ENCODE measurements around the gene ZNF236.

The ZNF236 gene

GRCh38 chr18:76835380-76835779 is 13.0 kb downstream of the ZNF236 start:
- H3K27ac ChIP-seq (ENCODE audit: insufficient read depth, low read length, poor library complexity, severe bottlenecking) = no peak overlapping the region
- H3K4me3 ChIP-seq (ENCODE audit: insufficient read depth, low read depth, low read length, poor library complexity, severe bottlenecking) = no peak overlapping the region
- no peaks in the 10 kb centered on the region for H3K36me3 ChIP-seq (ENCODE audit: control insufficient read depth, insufficient read depth, low read length)
- no peaks in the 10 kb centered on the region for H3K27me3 ChIP-seq (replicated peaks; ENCODE audit: control insufficient read depth, insufficient read depth, low read length, poor library complexity, severe bottlenecking)
- H3K4me1 ChIP-seq (ENCODE audit: control insufficient read depth, insufficient read depth, low read length, poor library complexity, severe bottlenecking) = no peaks in the 10 kb centered on the region
- H3K9me3 ChIP-seq (ENCODE audit: control insufficient read depth, low read length) = no peaks in the 10 kb centered on the region
- no peak for DNase-seq

- no peak for DNase-seq
- no peaks in the 10 kb centered on the region for H3K27me3 ChIP-seq (replicated peaks; ENCODE audit: control insufficient read depth, insufficient read depth, low read length, poor library complexity, severe bottlenecking)
- no peaks in the 10 kb centered on the region for H3K36me3 ChIP-seq (ENCODE audit: control insufficient read depth, insufficient read depth, low read length)
- H3K9me3 ChIP-seq (ENCODE audit: control insufficient read depth, low read length) = no peaks in the 10 kb centered on the region
- H3K27ac ChIP-seq (ENCODE audit: insufficient read depth, low read length, poor library complexity, severe bottlenecking) = no peak overlapping the region
- H3K4me3 ChIP-seq (ENCODE audit: insufficient read depth, low read depth, low read length, poor library complexity, severe bottlenecking) = no peak overlapping the region
- no peaks in the 10 kb centered on the region for H3K4me1 ChIP-seq (ENCODE audit: control insufficient read depth, insufficient read depth, low read length, poor library complexity, severe bottlenecking)
Measured at GRCh38 chr18:76837071-76837470, 14.7 kb downstream of the ZNF236 start.

- DNase-seq = no peak
- Histone ChIP-seq H3K36me3 (ENCODE audit: control insufficient read depth, insufficient read depth, low read length) (no peaks in the 10 kb centered on the region), H3K27ac (ENCODE audit: insufficient read depth, low read length, poor library complexity, severe bottlenecking) (no peak overlapping the region), H3K4me3 (ENCODE audit: insufficient read depth, low read depth, low read length, poor library complexity, severe bottlenecking) (no peak overlapping the region), H3K4me1 (ENCODE audit: control insufficient read depth, insufficient read depth, low read length, poor library complexity, severe bottlenecking) (no peaks in the 10 kb centered on the region), H3K27me3 (replicated peaks; ENCODE audit: control insufficient read depth, insufficient read depth, low read length, poor library complexity, severe bottlenecking) (no peaks in the 10 kb centered on the region), H3K9me3 (ENCODE audit: control insufficient read depth, low read length) (no peaks in the 10 kb centered on the region)
Measured at GRCh38 chr18:76838182-76838581, 15.8 kb downstream of the ZNF236 start.

- no peak for DNase-seq
- Histone ChIP-seq H3K27me3 (replicated peaks; ENCODE audit: control insufficient read depth, insufficient read depth, low read length, poor library complexity, severe bottlenecking) (no peaks in the 10 kb centered on the region), H3K4me3 (ENCODE audit: insufficient read depth, low read depth, low read length, poor library complexity, severe bottlenecking) (no peak overlapping the region), H3K36me3 (ENCODE audit: control insufficient read depth, insufficient read depth, low read length) (no peaks in the 10 kb centered on the region), H3K4me1 (ENCODE audit: control insufficient read depth, insufficient read depth, low read length, poor library complexity, severe bottlenecking) (no peaks in the 10 kb centered on the region), H3K9me3 (ENCODE audit: control insufficient read depth, low read length) (no peaks in the 10 kb centered on the region), H3K27ac (ENCODE audit: insufficient read depth, low read length, poor library complexity, severe bottlenecking) (no peak overlapping the region)
Measured at GRCh38 chr18:76839086-76839794, 16.9 kb downstream of the ZNF236 start.

GRCh38 chr18:76842837-76843530 is 20.6 kb downstream of the ZNF236 start:
- no peaks in the 10 kb centered on the region for H3K27me3 ChIP-seq (replicated peaks; ENCODE audit: control insufficient read depth, insufficient read depth, low read length, poor library complexity, severe bottlenecking)
- H3K36me3 ChIP-seq (ENCODE audit: control insufficient read depth, insufficient read depth, low read length) = no peaks in the 10 kb centered on the region
- no peaks in the 10 kb centered on the region for H3K4me1 ChIP-seq (ENCODE audit: control insufficient read depth, insufficient read depth, low read length, poor library complexity, severe bottlenecking)
- H3K4me3 ChIP-seq (ENCODE audit: insufficient read depth, low read depth, low read length, poor library complexity, severe bottlenecking) = no peak overlapping the region
- H3K27ac ChIP-seq (ENCODE audit: insufficient read depth, low read length, poor library complexity, severe bottlenecking) = no peak overlapping the region
- no peak for DNase-seq
- H3K9me3 ChIP-seq (ENCODE audit: control insufficient read depth, low read length) = no peaks in the 10 kb centered on the region

- Histone ChIP-seq H3K4me1 (ENCODE audit: control insufficient read depth, insufficient read depth, low read length, poor library complexity, severe bottlenecking) (no peaks in the 10 kb centered on the region), H3K27me3 (replicated peaks; ENCODE audit: control insufficient read depth, insufficient read depth, low read length, poor library complexity, severe bottlenecking) (no peaks in the 10 kb centered on the region), H3K9me3 (ENCODE audit: control insufficient read depth, low read length) (no peaks in the 10 kb centered on the region), H3K4me3 (ENCODE audit: insufficient read depth, low read depth, low read length, poor library complexity, severe bottlenecking) (no peak overlapping the region), H3K36me3 (ENCODE audit: control insufficient read depth, insufficient read depth, low read length) (no peaks in the 10 kb centered on the region), H3K27ac (ENCODE audit: insufficient read depth, low read length, poor library complexity, severe bottlenecking) (no peak overlapping the region)
- DNase-seq = no peak
Measured at GRCh38 chr18:76844144-76844543, 21.8 kb downstream of the ZNF236 start.

GRCh38 chr18:76844742-76845477 is 22.6 kb downstream of the ZNF236 start:
- no peak for DNase-seq
- no peaks in the 10 kb centered on the region for H3K27me3 ChIP-seq (replicated peaks; ENCODE audit: control insufficient read depth, insufficient read depth, low read length, poor library complexity, severe bottlenecking)

GRCh38 chr18:76846217-76846616 is 23.9 kb downstream of the ZNF236 start:
- DNase-seq = no peak
- H3K27me3 ChIP-seq (replicated peaks; ENCODE audit: control insufficient read depth, insufficient read depth, low read length, poor library complexity, severe bottlenecking) = no peaks in the 10 kb centered on the region
- no peak overlapping the region for H3K27ac ChIP-seq (ENCODE audit: insufficient read depth, low read length, poor library complexity, severe bottlenecking)
- H3K36me3 ChIP-seq (ENCODE audit: control insufficient read depth, insufficient read depth, low read length) = no peaks in the 10 kb centered on the region
- H3K4me1 ChIP-seq (ENCODE audit: control insufficient read depth, insufficient read depth, low read length, poor library complexity, severe bottlenecking) = no peaks in the 10 kb centered on the region
- no peak overlapping the region for H3K4me3 ChIP-seq (ENCODE audit: insufficient read depth, low read depth, low read length, poor library complexity, severe bottlenecking)
- H3K9me3 ChIP-seq (ENCODE audit: control insufficient read depth, low read length) = no peaks in the 10 kb centered on the region

More at GRCh38 chr18:76844742-76845477, 22.6 kb downstream of the ZNF236 start:
- Histone ChIP-seq H3K27ac (ENCODE audit: insufficient read depth, low read length, poor library complexity, severe bottlenecking) (no peak overlapping the region), H3K4me1 (ENCODE audit: control insufficient read depth, insufficient read depth, low read length, poor library complexity, severe bottlenecking) (no peaks in the 10 kb centered on the region), H3K4me3 (ENCODE audit: insufficient read depth, low read depth, low read length, poor library complexity, severe bottlenecking) (no peak overlapping the region), H3K36me3 (ENCODE audit: control insufficient read depth, insufficient read depth, low read length) (no peaks in the 10 kb centered on the region), H3K9me3 (ENCODE audit: control insufficient read depth, low read length) (no peaks in the 10 kb centered on the region)

- Histone ChIP-seq H3K9me3 (ENCODE audit: control insufficient read depth, low read length) (no peaks in the 10 kb centered on the region), H3K36me3 (ENCODE audit: control insufficient read depth, insufficient read depth, low read length) (peaks cover 7% of the 10 kb centered on the region), H3K27ac (ENCODE audit: insufficient read depth, low read length, poor library complexity, severe bottlenecking) (no peak overlapping the region), H3K4me1 (ENCODE audit: control insufficient read depth, insufficient read depth, low read length, poor library complexity, severe bottlenecking) (no peaks in the 10 kb centered on the region), H3K4me3 (ENCODE audit: insufficient read depth, low read depth, low read length, poor library complexity, severe bottlenecking) (no peak overlapping the region), H3K27me3 (replicated peaks; ENCODE audit: control insufficient read depth, insufficient read depth, low read length, poor library complexity, severe bottlenecking) (no peaks in the 10 kb centered on the region)
- no peak for DNase-seq
Measured at GRCh38 chr18:76847916-76848315, 25.6 kb downstream of the ZNF236 start.

- no peak overlapping the region for H3K27ac ChIP-seq (ENCODE audit: insufficient read depth, low read length, poor library complexity, severe bottlenecking)
Measured at GRCh38 chr18:76850112-76850511, 27.8 kb downstream of the ZNF236 start.

More at GRCh38 chr18:76850112-76850511, 27.8 kb downstream of the ZNF236 start:
- no peak overlapping the region for H3K4me3 ChIP-seq (ENCODE audit: insufficient read depth, low read depth, low read length, poor library complexity, severe bottlenecking)
- H3K4me1 ChIP-seq (ENCODE audit: control insufficient read depth, insufficient read depth, low read length, poor library complexity, severe bottlenecking) = no peaks in the 10 kb centered on the region
- DNase-seq = no peak
- H3K27me3 ChIP-seq (replicated peaks; ENCODE audit: control insufficient read depth, insufficient read depth, low read length, poor library complexity, severe bottlenecking) = no peaks in the 10 kb centered on the region
- H3K36me3 ChIP-seq (ENCODE audit: control insufficient read depth, insufficient read depth, low read length) = peaks cover 7% of the 10 kb centered on the region
- no peaks in the 10 kb centered on the region for H3K9me3 ChIP-seq (ENCODE audit: control insufficient read depth, low read length)
